Upper lobe of right lung (tissue), 1 donor: ENCODE data around the gene IGFBP7. TPM values are rescaled to one million over a fixed set of nuclear protein-coding genes. Genes with fewer than 3 reads are reported as not detected.

Experiments
- ATAC-seq: fragments of 200-7000 bp; cut with Tn5 transposase; one replicate; pipeline ENCODE4 v1.9.1; 2020; ENCODE audit warnings: mild to moderate bottlenecking, moderate library complexity
- DNase-seq: peaks from one replicate; pipeline ENCODE4 v3.0.0-alpha.2; 2020
- H3K27ac ChIP-seq: fragments of 200-600 bp; one replicate; pipeline ENCODE4 v1.8.0; 2022
- H3K27me3 ChIP-seq: fragments of 200-600 bp; one replicate; pipeline ENCODE4 v1.8.0; 2022; ENCODE audit warnings: mild to moderate bottlenecking
- H3K36me3 ChIP-seq: fragments of 200-600 bp; one replicate; pipeline ENCODE4 v1.8.0; 2022
- H3K4me1 ChIP-seq: fragments of 200-600 bp; one replicate; pipeline ENCODE4 v1.8.0; 2022
- H3K4me3 ChIP-seq: fragments of 200-600 bp; one replicate; pipeline ENCODE4 v1.8.0; 2022; ENCODE audit warnings: mild to moderate bottlenecking
- H3K9me3 ChIP-seq: fragments of 200-600 bp; one replicate; pipeline ENCODE4 v1.8.0; 2022
- CTCF ChIP-seq: fragments of 200-600 bp; IDR thresholded peaks from one replicate; pipeline ENCODE4 v1.8.0; 2022; ENCODE audit warnings: antibody characterized with exemption
- intact Hi-C: fragments of 100-400 bp; cut with DNase I; formaldehyde crosslinking; loops from one replicate; pipeline ENCODE4 v1.11.0; 2022
- total RNA-seq: library from RNA; stranded (reverse); fragmentation: NEBNext Ultra II Directional; extraction: Animal tissue kit (Norgen Biotek cat#: 25700); gene quantifications from one replicate; pipeline ENCODE4 v1.2.1, GENCODE V29; 2021
- donor health status: DM: no; HTN: yes; CAD: no; lungs with severe emphysema.

IGFBP7 gene
- total RNA-seq, 1 donor from 2014 or later = 661 TPM

DNA sequence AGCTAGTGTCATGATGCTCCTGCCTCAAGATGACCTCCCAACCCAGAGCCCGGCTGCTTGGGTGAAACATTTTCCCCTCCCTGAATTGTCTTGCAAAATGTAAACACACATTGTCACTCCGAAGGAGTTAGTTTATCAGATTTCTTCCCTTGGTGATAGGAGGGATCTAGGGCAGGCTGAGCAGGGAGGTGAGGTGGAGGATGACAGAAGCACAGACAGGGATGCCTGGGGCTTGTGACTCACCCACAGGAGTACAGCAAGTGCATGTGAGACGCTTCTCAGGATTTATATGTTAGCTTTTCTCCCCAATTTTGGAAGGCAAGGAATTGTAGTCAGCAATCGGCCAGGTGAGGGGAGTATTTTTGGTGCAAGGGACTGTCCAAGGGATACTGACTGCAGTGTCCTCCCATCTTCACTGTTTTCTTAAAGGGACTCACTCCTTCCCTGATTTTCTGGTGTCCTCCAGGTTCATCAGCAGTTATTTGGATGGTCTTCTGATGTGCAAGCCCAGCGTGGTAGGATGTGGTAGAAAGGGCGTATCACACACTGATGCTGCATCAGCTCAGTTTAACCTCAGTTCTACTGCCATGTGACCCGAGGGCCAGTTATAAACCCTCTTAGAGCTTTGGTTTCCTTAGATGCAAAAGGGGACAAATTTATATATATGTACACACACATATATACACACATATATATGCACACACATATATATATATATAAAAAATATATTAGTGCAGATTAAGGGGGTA, 46.2 kb upstream of the IGFBP7 start:
- Histone ChIP-seq H3K27me3 (no peaks in the 10 kb centered on the region), H3K27ac (no peak overlapping the region), H3K4me1 (no peaks in the 10 kb centered on the region), H3K9me3 (no peaks in the 10 kb centered on the region), H3K36me3 (no peaks in the 10 kb centered on the region), H3K4me3 (no peak overlapping the region)
- no peak for TF ChIP-seq CTCF
- ATAC-seq = peak; percentile 23
- DNase-seq = no peak
- intact Hi-C loops = no loop called here

GRCh38 chr4:57154926-57155325, 44.7 kb upstream of the IGFBP7 start:
- ATAC-seq (no peak), DNase-seq (no peak)
- TF ChIP-seq CTCF = no peak
- no peaks in the 10 kb centered on the region for H3K27me3 ChIP-seq
- H3K9me3 ChIP-seq = no peaks in the 10 kb centered on the region
- H3K4me1 ChIP-seq = no peaks in the 10 kb centered on the region
- H3K27ac ChIP-seq = no peak overlapping the region
- no peak overlapping the region for H3K4me3 ChIP-seq
- intact Hi-C loops = no loop called here
- H3K36me3 ChIP-seq = no peaks in the 10 kb centered on the region

GRCh38 chr4:57154191-57154590, 44.0 kb upstream of the IGFBP7 start:
- Histone ChIP-seq H3K27ac (no peak overlapping the region), H3K4me1 (no peaks in the 10 kb centered on the region), H3K36me3 (no peaks in the 10 kb centered on the region), H3K4me3 (no peak overlapping the region), H3K9me3 (no peaks in the 10 kb centered on the region), H3K27me3 (no peaks in the 10 kb centered on the region)
- no peak for ATAC-seq
- no peak for TF ChIP-seq CTCF
- intact Hi-C loops = no loop called here
- no peak for DNase-seq

DNA sequence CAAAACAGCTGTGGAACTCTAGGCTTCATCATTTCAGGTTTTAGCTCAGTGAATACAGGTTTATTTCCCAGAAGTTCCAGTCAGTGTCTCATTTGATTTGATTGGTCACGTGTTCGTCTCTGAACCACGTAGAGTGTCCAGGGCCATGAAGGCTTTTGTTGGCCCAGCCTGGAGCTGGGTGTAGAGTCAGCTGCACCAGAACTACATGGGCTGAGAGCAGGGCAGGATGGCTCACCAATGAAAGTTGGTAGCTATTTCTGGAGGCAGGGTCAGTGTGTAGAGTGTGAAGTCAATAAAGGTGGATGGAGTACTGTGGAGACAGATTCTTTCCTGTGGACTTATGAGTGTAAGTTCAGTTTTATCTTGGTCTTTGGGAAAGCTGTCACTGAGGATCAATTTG, 43.0 kb upstream of the IGFBP7 start:
- H3K4me1 ChIP-seq = no peaks in the 10 kb centered on the region
- ATAC-seq = no peak
- no peaks in the 10 kb centered on the region for H3K36me3 ChIP-seq
- intact Hi-C loops = no loop called here
- TF ChIP-seq CTCF = no peak
- no peak overlapping the region for H3K27ac ChIP-seq
- DNase-seq = no peak
- no peaks in the 10 kb centered on the region for H3K9me3 ChIP-seq
- no peaks in the 10 kb centered on the region for H3K27me3 ChIP-seq
- H3K4me3 ChIP-seq = no peak overlapping the region

GRCh38 chr4:57151481-57151880, 41.3 kb upstream of the IGFBP7 start:
- intact Hi-C loops = no loop called here
- no peak for TF ChIP-seq CTCF
- no peak for DNase-seq

GRCh38 chr4:57149833-57150232, 39.6 kb upstream of the IGFBP7 start:
- TF ChIP-seq CTCF = no peak
- Histone ChIP-seq H3K27ac (no peak overlapping the region), H3K4me1 (no peaks in the 10 kb centered on the region), H3K9me3 (no peaks in the 10 kb centered on the region), H3K4me3 (no peak overlapping the region), H3K27me3 (no peaks in the 10 kb centered on the region), H3K36me3 (no peaks in the 10 kb centered on the region)
- no peak for DNase-seq
- intact Hi-C loops = no loop called here
- no peak for ATAC-seq

More at GRCh38 chr4:57151481-57151880, 41.3 kb upstream of the IGFBP7 start:
- H3K4me3 ChIP-seq = no peak overlapping the region
- no peaks in the 10 kb centered on the region for H3K4me1 ChIP-seq
- H3K9me3 ChIP-seq = no peaks in the 10 kb centered on the region
- ATAC-seq = no peak
- no peaks in the 10 kb centered on the region for H3K36me3 ChIP-seq
- no peaks in the 10 kb centered on the region for H3K27me3 ChIP-seq
- no peak overlapping the region for H3K27ac ChIP-seq
